ENCODE data around the gene LRRC4C.

LRRC4C gene

GRCh38 chr11:41320238-41320637 lies 139.2 kb downstream of the LRRC4C start:
- DNase-seq, result no peak

GRCh38 chr11:41319434-41319833 lies 140.0 kb downstream of the LRRC4C start:
- no peak for DNase-seq

- DNase-seq, result no peak
Observed at GRCh38 chr11:41316751-41317150, 142.7 kb downstream of the LRRC4C start.

- no peak for DNase-seq
Observed at GRCh38 chr11:41313226-41313625, 146.2 kb downstream of the LRRC4C start.

GRCh38 chr11:41309716-41310115 lies 149.7 kb downstream of the LRRC4C start:
- no peak for DNase-seq

- no peak for DNase-seq
Observed at GRCh38 chr11:41309111-41309522, 150.3 kb downstream of the LRRC4C start.

- DNase-seq, result no peak
Observed at GRCh38 chr11:41308286-41308685, 151.2 kb downstream of the LRRC4C start.

GRCh38 chr11:41307296-41308080 lies 152.0 kb downstream of the LRRC4C start:
- DNase-seq, result no peak

- DNase-seq, result no peak
Observed at GRCh38 chr11:41306431-41306830, 153.0 kb downstream of the LRRC4C start.

- no peak for DNase-seq
Observed at GRCh38 chr11:41301023-41301422, 158.4 kb downstream of the LRRC4C start.

- DNase-seq, result no peak
Observed at GRCh38 chr11:41289408-41289807, 170.0 kb downstream of the LRRC4C start.

GRCh38 chr11:41286751-41287150 lies 172.7 kb downstream of the LRRC4C start:
- no peak for DNase-seq

GRCh38 chr11:41284354-41284753 lies 175.1 kb downstream of the LRRC4C start:
- no peak for DNase-seq

- DNase-seq, result no peak
Observed at GRCh38 chr11:41283191-41283930, 176.1 kb downstream of the LRRC4C start.

- no peak for DNase-seq
Observed at GRCh38 chr11:41282395-41282794, 177.1 kb downstream of the LRRC4C start.

- no peak for DNase-seq
Observed at GRCh38 chr11:41281131-41281742, 178.2 kb downstream of the LRRC4C start.

GRCh38 chr11:41274831-41275230 lies 184.6 kb downstream of the LRRC4C start:
- no peak for DNase-seq

- no peak for DNase-seq
Observed at GRCh38 chr11:41273908-41274307, 185.5 kb downstream of the LRRC4C start.

GRCh38 chr11:41267451-41267850 lies 192.0 kb downstream of the LRRC4C start:
- no peak for DNase-seq

- DNase-seq, result no peak
Observed at GRCh38 chr11:41256041-41256440, 203.4 kb downstream of the LRRC4C start.

GRCh38 chr11:41254966-41255365 lies 204.5 kb downstream of the LRRC4C start:
- no peak for DNase-seq

GRCh38 chr11:41250408-41250935 lies 209.0 kb downstream of the LRRC4C start:
- no peak for DNase-seq

GRCh38 chr11:41247621-41248020 lies 211.8 kb downstream of the LRRC4C start:
- no peak for DNase-seq

- no peak for DNase-seq
Observed at GRCh38 chr11:41246399-41246745, 213.1 kb downstream of the LRRC4C start.
